GM12891 (cell line): Measurements from ENCODE around the gene PERCC1.

Experiments used
- PAX5 ChIP-seq: IDR thresholded peaks from 2 replicates; pipeline ENCODE4 v1.6.1; 2011; ENCODE audit warnings: low read length, moderate library complexity, mild to moderate bottlenecking; ENCODE audit not compliant: insufficient read depth, severe bottlenecking
- POLR2A ChIP-seq: IDR thresholded peaks from 2 replicates; pipeline ENCODE4 v1.6.1; 2011; ENCODE audit warnings: low read depth, low read length, control low read depth
- POLR2AphosphoS5 ChIP-seq: IDR thresholded peaks from 2 replicates; pipeline ENCODE4 v1.6.1; 2011; ENCODE audit warnings: low read depth, low read length, control low read depth

- TF ChIP-seq POLR2AphosphoS5 (no peak), POLR2A (no peak), PAX5 (no peak)
Measured at GRCh38 chr16:1422076-1422475, 8.8 kb upstream of the PERCC1 start.
